HG02571 (cell line): ENCODE results near the gene ATP6V0A4.
"Not testable (repeated sequence)": the region's sequence is repeated elsewhere in the genome, so short reads cannot be mapped to it uniquely, and the experiment has no call there.

Experiments used
- ATAC-seq: cut with Tn5 transposase; IDR thresholded peaks from one replicate; pipeline ENCODE4 v1.9.1; 2021; ENCODE audit warnings: mild to moderate bottlenecking, moderate library complexity; ENCODE audit not compliant: unreplicated experiment

ATP6V0A4 gene

GRCh38 chr7:138804618-138805017 is 6.6 kb upstream of the ATP6V0A4 start:
- no peak for ATAC-seq

GRCh38 chr7:138802706-138803105 is 4.7 kb upstream of the ATP6V0A4 start:
- no peak for ATAC-seq

GRCh38 chr7:138801256-138801655 is 3.3 kb upstream of the ATP6V0A4 start:
- no peak for ATAC-seq

GRCh38 chr7:138799336-138800000 is 1.5 kb upstream of the ATP6V0A4 start:
- no peak for ATAC-seq

- no peak for ATAC-seq
Observed at GRCh38 chr7:138798836-138799235, 840 bp upstream of the ATP6V0A4 start.

- ATAC-seq: not testable (repeated sequence)
Observed at GRCh38 chr7:138797046-138797445, 950 bp downstream of the ATP6V0A4 start.

GRCh38 chr7:138796038-138796615 is 1.9 kb downstream of the ATP6V0A4 start:
- ATAC-seq: no peak

GRCh38 chr7:138785587-138786437 is 12.2 kb downstream of the ATP6V0A4 start:
- ATAC-seq: no peak

- no peak for ATAC-seq
Observed at GRCh38 chr7:138784692-138785091, 13.3 kb downstream of the ATP6V0A4 start.

GRCh38 chr7:138781004-138781403 is 17.0 kb downstream of the ATP6V0A4 start:
- ATAC-seq: no peak

- no peak for ATAC-seq
Observed at GRCh38 chr7:138776166-138776833, 21.7 kb downstream of the ATP6V0A4 start.

- ATAC-seq: no peak
Observed at GRCh38 chr7:138773817-138774216, 24.2 kb downstream of the ATP6V0A4 start.

- ATAC-seq: no peak
Observed at GRCh38 chr7:138773176-138773575, 24.8 kb downstream of the ATP6V0A4 start.

GRCh38 chr7:138770904-138771303 is 27.1 kb downstream of the ATP6V0A4 start:
- no peak for ATAC-seq

GRCh38 chr7:138768241-138768640 is 29.8 kb downstream of the ATP6V0A4 start:
- ATAC-seq: no peak

GRCh38 chr7:138756591-138757242 is 41.3 kb downstream of the ATP6V0A4 start:
- no peak for ATAC-seq

GRCh38 chr7:138755842-138756590 is 42.0 kb downstream of the ATP6V0A4 start:
- ATAC-seq: no peak

- no peak for ATAC-seq
Observed at GRCh38 chr7:138755331-138755747, 42.7 kb downstream of the ATP6V0A4 start.

- no peak for ATAC-seq
Observed at GRCh38 chr7:138753610-138754009, 44.4 kb downstream of the ATP6V0A4 start.

- no peak for ATAC-seq
Observed at GRCh38 chr7:138753150-138753518, 44.9 kb downstream of the ATP6V0A4 start.
